ENCODE data around the gene PREX1.

PREX1 gene

DNA sequence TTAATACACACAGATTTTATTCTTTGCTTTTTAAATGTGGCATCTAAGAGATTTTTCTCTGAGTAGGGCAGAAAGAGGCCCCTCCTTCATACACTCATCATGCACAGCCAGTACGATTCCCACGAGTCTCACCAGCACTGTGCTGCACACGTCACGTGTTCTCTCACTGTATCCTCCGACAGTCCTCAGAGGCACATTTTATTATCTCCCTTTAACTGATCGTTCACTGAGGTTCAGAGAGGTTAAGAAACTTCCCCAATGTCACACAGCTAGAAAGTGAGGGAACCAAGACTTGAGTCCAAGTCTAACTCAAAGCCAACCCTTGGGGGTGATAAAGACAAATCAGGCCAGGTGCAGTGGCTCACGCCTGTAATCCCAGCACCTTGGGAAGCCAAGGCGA lies 142.5 kb downstream of the PREX1 start:
- H3K4me3 ChIP-seq (ENCODE audit: severe bottlenecking): no peak overlapping the region
- no peak for DNase-seq (ENCODE audit: low spot score)
- no peak for ATAC-seq (ENCODE audit: low read depth)
- no peaks in the 10 kb centered on the region for H3K27me3 ChIP-seq (ENCODE audit: insufficient read depth, poor library complexity, severe bottlenecking)
- H3K4me1 ChIP-seq (ENCODE audit: insufficient read depth, poor library complexity, severe bottlenecking): peaks cover 16% of the 10 kb centered on the region
- H3K36me3 ChIP-seq (ENCODE audit: low read depth): no peaks in the 10 kb centered on the region
- no peaks in the 10 kb centered on the region for H3K9me3 ChIP-seq (ENCODE audit: severe bottlenecking)
- no peak for TF ChIP-seq CTCF (IDR thresholded peaks at IDR 0.05; ENCODE audit: poor library complexity, severe bottlenecking)
- H3K27ac ChIP-seq (ENCODE audit: poor library complexity, severe bottlenecking): no peak overlapping the region

DNA sequence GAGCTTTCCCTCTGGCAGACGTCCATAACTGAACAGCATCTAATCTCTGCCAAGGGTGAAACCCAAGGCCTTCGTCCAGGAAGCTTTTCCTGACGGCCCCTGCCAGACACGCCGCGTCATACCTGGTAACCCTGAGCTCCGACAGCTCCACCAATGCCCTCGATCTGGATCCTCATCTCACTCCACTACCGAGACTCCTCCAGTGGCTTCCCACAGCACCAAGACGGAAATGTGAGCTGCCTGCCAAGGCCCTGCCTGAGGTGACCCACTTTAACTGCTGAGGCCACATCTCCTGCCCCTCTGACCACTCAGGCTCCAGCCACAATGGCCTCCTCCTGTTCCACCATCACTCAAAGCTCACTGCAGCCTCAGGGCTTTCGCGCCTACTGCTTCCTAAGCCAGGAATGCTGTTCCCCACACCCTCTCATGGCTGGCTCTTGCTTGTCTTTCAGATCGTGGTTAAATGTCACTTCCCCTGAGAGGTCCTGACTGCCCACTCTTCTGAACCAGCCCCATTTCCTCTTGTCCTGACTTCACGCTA lies 143.2 kb downstream of the PREX1 start:
- Histone ChIP-seq H3K4me1 (ENCODE audit: insufficient read depth, poor library complexity, severe bottlenecking) (peaks cover 16% of the 10 kb centered on the region), H3K36me3 (ENCODE audit: low read depth) (no peaks in the 10 kb centered on the region), H3K27ac (ENCODE audit: poor library complexity, severe bottlenecking) (no peak overlapping the region), H3K4me3 (ENCODE audit: severe bottlenecking) (no peak overlapping the region), H3K9me3 (ENCODE audit: severe bottlenecking) (no peaks in the 10 kb centered on the region), H3K27me3 (ENCODE audit: insufficient read depth, poor library complexity, severe bottlenecking) (no peaks in the 10 kb centered on the region)
- no peak for TF ChIP-seq CTCF (IDR thresholded peaks at IDR 0.05; ENCODE audit: poor library complexity, severe bottlenecking)
- no peak for ATAC-seq (ENCODE audit: low read depth)
- DNase-seq (ENCODE audit: low spot score): no peak

DNA sequence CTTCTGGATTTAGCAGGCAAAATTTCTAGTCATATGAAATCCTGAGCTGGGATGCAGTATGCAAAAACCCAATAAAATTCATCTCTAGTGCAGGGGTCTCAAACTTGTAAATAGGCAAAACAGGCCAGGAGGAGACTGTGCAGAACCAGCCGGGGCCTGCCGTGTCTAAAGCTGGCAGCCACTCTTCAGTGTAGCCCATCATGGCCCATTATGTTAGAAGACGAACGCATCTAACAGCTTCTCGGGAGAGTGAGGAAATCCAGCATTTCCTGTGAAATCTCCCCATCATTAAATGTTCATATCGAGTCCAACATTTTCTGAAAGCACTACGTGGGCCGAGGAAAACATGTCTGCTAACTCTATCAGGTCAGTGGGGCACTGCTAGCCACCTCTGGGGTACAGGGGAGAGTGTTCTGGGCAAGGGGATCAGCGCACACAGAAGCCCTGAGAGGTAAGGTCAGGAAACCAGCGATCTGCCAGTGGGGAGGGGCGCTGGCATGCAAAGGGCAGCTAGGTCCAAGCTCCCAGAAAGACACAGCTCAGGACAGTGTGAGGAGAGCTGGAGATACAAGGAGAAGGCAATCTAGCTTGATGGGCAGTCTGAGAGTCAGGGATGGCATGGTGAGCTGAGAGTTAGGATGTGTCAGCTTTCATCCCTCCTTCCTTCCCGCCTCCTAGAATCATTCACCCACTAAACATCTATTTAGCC lies 144.2 kb downstream of the PREX1 start:
- H3K27ac ChIP-seq (ENCODE audit: poor library complexity, severe bottlenecking): no peak overlapping the region
- H3K36me3 ChIP-seq (ENCODE audit: low read depth): no peaks in the 10 kb centered on the region
- no peaks in the 10 kb centered on the region for H3K9me3 ChIP-seq (ENCODE audit: severe bottlenecking)
- peaks cover 16% of the 10 kb centered on the region for H3K4me1 ChIP-seq (ENCODE audit: insufficient read depth, poor library complexity, severe bottlenecking)
- no peak for TF ChIP-seq CTCF (IDR thresholded peaks at IDR 0.05; ENCODE audit: poor library complexity, severe bottlenecking)
- ATAC-seq (ENCODE audit: low read depth): no peak
- no peak overlapping the region for H3K4me3 ChIP-seq (ENCODE audit: severe bottlenecking)
- no peak for DNase-seq (ENCODE audit: low spot score)
- H3K27me3 ChIP-seq (ENCODE audit: insufficient read depth, poor library complexity, severe bottlenecking): no peaks in the 10 kb centered on the region

DNA sequence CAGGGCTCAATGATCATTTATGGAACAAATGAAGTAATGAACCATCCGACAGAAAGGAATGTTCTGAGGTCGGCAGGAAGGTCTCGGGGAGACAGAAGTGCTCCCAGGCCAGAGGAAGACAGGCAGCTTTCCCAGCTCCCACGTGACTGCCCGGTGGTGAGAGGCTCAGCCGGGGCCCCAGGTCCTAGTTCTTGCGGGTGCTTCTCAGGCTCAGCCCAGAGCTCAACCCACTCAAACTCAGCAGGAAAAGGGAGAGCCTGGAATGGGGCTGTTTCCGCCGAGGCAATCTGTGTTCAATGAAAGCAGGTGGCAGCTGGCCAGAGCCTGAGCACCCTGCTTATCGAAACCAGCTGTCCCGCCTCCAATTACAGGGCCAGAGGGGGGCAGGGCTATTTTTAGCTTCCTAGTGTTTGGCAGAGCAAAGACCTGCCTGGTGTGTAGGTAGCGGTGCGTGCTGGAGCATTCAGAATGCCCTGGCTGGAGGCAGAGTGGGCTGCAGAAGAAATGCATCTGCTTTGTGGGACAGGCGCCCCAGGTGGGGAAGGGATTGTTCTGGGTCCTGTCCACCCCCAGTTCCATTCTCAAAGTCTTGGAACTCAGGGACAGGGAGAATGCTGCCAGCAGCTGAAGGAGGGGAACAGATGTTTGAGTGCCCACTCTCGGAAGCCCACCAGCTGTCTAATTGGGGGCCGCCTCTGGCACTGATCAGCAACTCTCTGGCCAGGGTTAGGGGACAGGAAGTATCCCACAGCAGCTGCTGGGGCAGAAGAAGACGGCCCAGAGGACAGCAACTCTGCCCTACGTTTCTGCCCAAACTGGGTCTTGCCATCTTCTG lies 145.1 kb downstream of the PREX1 start:
- peaks cover 16% of the 10 kb centered on the region for H3K4me1 ChIP-seq (ENCODE audit: insufficient read depth, poor library complexity, severe bottlenecking)
- ATAC-seq (ENCODE audit: low read depth): peak; percentile 69
- H3K27ac ChIP-seq (ENCODE audit: poor library complexity, severe bottlenecking): no peak overlapping the region

More for the DNA sequence above, 145.1 kb downstream of the PREX1 start:
- DNase-seq (ENCODE audit: low spot score): no peak
- Histone ChIP-seq H3K36me3 (ENCODE audit: low read depth) (no peaks in the 10 kb centered on the region), H3K27me3 (ENCODE audit: insufficient read depth, poor library complexity, severe bottlenecking) (no peaks in the 10 kb centered on the region), H3K9me3 (ENCODE audit: severe bottlenecking) (no peaks in the 10 kb centered on the region), H3K4me3 (ENCODE audit: severe bottlenecking) (no peak overlapping the region)
- no peak for TF ChIP-seq CTCF (IDR thresholded peaks at IDR 0.05; ENCODE audit: poor library complexity, severe bottlenecking)
